ENCODE data around the gene UBAC1.

UBAC1 gene

DNA sequence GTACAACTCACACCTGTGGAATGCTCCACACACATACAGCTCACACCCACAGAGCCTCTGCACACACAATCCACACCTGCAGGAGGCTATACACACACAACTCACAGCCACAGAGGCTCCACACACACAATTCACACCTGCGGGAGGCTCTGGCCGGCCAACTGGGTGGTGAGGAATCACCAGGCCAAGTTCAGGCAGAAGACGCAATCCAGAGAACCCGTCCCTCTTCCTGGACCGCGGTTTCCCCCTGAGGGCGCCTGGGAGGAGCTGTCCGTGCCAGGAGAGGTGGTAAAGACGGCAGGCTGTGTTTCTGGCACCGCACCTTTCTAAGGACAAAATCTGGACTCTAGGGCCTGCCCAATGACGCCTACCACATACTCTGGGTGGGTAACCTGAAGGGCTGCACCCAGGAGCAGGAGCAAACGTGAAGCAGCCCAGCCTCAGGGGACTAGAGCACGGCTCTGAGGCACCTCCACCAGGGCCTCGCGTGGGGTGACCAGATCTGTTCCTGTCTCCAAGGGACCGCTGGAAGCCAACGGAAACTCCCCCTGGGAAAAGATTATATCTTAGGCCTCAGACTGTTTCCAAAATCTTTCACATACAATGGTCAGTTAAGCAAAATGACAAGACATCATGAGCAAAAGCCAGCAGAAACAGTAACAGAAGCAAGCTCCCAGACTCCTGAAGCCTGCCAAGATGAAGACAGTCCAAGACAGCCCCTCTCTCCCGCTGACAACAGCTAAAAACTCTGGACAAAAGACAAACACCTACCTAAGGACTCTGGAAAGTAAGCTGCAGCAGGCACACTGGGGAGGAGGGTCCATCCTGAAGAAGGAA lies 70.8 kb downstream of the UBAC1 start:
- H3K4me3 ChIP-seq (replicated peaks; ENCODE audit: low read depth, low read length) = no peak overlapping the region
- DNase-seq (ENCODE audit: extremely low read depth, insufficient read length) = no peak
- TF ChIP-seq, protein P1, sequence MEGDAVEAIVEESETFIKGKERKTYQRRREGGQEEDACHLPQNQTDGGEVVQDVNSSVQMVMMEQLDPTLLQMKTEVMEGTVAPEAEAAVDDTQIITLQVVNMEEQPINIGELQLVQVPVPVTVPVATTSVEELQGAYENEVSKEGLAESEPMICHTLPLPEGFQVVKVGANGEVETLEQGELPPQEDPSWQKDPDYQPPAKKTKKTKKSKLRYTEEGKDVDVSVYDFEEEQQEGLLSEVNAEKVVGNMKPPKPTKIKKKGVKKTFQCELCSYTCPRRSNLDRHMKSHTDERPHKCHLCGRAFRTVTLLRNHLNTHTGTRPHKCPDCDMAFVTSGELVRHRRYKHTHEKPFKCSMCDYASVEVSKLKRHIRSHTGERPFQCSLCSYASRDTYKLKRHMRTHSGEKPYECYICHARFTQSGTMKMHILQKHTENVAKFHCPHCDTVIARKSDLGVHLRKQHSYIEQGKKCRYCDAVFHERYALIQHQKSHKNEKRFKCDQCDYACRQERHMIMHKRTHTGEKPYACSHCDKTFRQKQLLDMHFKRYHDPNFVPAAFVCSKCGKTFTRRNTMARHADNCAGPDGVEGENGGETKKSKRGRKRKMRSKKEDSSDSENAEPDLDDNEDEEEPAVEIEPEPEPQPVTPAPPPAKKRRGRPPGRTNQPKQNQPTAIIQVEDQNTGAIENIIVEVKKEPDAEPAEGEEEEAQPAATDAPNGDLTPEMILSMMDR (IDR thresholded peaks at IDR 0.05; ENCODE audit: insufficient read depth, low read length, poor library complexity, severe bottlenecking) = no peak

DNA sequence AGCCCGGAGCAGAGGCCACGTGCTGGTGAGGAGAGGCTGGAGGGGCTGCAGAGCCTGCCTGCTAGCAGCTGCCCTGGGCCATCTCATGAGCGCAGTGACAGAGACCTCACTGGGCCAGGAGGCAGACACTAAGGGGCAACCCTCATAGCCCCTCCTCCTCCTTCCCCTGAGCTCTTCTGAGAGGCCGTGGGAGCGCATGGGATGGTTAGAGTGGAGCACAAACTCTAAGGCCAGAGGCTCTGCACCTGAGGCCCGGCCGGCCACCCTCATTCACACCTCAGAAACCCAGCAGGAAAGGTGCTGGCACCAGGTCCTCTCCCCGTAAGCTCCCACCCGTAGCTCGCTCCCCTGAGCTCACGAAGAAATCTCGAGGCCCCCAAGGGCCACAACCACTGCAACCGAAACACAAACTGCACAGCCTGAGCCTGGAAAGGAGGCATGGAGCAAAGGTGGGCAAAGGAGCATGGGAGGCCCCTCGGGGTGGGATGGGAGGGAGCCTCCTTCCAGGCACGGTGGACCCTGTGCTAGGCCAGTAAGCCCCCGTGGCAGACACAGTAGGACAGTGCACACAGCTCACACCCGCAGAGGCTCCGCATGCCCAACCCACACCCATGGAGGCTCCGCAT lies 71.5 kb downstream of the UBAC1 start:
- Histone ChIP-seq H3K36me3 (ENCODE audit: control insufficient read depth, insufficient read depth, low read length) (no peaks in the 10 kb centered on the region; the same call in 1 of the 2 replicates), H3K4me3 (replicated peaks; ENCODE audit: low read depth, low read length) (no peak overlapping the region), H3K27me3 (replicated peaks; ENCODE audit: control insufficient read depth, insufficient read depth, low read length) (no peaks in the 10 kb centered on the region)
- TF ChIP-seq, protein P1 (IDR thresholded peaks at IDR 0.05; ENCODE audit: insufficient read depth, low read length, poor library complexity, severe bottlenecking) = no peak
- DNase-seq (ENCODE audit: extremely low read depth, insufficient read length) = no peak

More for the DNA sequence above, 70.8 kb downstream of the UBAC1 start:
- no peaks in the 10 kb centered on the region; the same call in 1 of the 2 replicates for H3K36me3 ChIP-seq (ENCODE audit: control insufficient read depth, insufficient read depth, low read length)
- H3K27me3 ChIP-seq (replicated peaks; ENCODE audit: control insufficient read depth, insufficient read depth, low read length) = no peaks in the 10 kb centered on the region

DNA sequence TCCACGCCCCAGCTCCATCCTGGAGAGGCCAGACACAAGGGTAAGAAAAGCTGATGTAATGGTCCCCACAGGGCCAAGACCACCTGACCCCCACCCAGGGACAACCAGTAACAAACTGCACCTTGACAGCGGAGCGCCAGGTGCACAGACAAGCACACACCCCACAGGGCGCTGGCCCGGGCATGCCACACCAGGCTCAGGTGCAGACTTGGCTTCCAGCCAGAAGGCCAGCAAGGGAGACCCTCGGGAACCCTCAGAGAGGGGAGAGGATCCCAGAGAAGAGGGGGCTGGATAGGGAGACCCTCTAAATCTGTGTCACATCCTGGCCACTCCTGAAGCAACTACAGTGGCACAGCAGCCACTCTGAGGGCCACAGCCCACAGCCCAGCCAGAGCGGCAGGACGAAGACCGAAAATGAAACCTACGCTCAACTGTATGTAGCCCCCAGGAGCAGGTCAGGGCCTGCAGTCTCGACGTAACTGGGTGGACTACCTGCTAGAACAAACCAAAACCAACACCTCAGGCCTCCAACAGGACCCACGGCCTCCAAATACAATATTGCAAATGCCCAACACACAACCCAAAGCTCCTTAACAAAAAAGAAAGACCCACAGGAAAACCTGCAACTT lies 72.3 kb downstream of the UBAC1 start:
- DNase-seq (ENCODE audit: extremely low read depth, insufficient read length) = no peak
- H3K4me3 ChIP-seq (replicated peaks; ENCODE audit: low read depth, low read length) = no peak overlapping the region
- no peaks in the 10 kb centered on the region for H3K27me3 ChIP-seq (replicated peaks; ENCODE audit: control insufficient read depth, insufficient read depth, low read length)
- TF ChIP-seq, protein P1 (IDR thresholded peaks at IDR 0.05; ENCODE audit: insufficient read depth, low read length, poor library complexity, severe bottlenecking) = no peak
- H3K36me3 ChIP-seq (ENCODE audit: control insufficient read depth, insufficient read depth, low read length) = no peaks in the 10 kb centered on the region; the same call in 1 of the 2 replicates

DNA sequence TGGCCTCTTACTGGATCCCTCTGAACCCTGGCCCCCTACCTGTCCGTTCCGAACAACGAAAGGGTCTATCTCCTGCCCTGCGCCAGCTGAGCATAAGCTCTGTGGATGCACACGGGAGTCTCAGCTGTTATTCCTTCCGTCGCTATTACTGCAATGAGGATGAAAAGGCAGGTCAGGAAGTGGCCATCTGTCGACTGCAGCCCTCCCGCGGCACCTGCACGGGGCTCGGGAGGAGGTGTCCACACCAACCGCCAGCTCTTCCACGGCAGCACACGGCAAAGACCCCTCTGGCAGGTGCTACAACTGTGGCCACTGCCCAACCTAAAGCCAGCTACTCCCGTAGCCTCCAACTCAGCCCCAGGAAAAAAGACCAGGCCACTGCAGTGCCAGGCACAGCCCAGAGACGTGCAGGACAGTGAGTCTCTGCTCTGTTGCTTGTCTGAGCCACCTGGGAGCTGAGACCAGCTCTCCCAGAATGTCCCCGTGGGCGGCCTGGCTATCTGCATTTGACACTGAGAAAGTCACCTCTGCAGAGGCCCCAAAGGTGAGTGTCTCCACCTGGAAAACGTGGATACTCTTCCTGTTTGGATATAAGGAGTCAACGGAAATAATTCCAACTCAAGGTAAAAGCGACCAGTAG lies 72.9 kb downstream of the UBAC1 start:
- TF ChIP-seq, protein P1 (IDR thresholded peaks at IDR 0.05; ENCODE audit: insufficient read depth, low read length, poor library complexity, severe bottlenecking) = no peak
- H3K4me3 ChIP-seq (replicated peaks; ENCODE audit: low read depth, low read length) = no peak overlapping the region
- H3K36me3 ChIP-seq (ENCODE audit: control insufficient read depth, insufficient read depth, low read length) = no peaks in the 10 kb centered on the region; the same call in none of the 2 replicates
- H3K27me3 ChIP-seq (replicated peaks; ENCODE audit: control insufficient read depth, insufficient read depth, low read length) = no peaks in the 10 kb centered on the region
- DNase-seq (ENCODE audit: extremely low read depth, insufficient read length) = no peak

DNA sequence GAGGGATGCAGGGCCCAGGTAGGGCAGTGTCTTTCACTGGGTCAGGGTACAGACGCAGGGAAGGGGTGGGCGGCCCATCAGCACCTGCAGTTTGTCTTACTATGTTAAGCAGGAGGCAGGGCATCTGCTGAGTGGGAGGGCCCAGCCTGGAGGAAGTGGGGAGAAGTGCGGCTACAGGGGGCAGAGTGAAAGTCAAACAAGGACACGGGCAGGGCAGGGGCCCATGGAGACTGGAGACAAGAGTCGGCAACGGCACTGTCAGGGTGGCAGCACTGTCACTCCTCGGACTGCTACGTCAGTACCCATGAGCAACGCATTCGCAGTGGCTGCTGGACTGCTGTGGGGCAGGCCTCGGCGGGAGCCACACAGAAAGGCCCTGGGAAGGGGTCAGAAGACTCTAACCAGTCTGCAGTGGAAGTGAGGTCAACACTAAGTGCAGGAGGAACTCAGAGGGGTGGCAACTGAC lies 73.6 kb downstream of the UBAC1 start:
- Histone ChIP-seq H3K27me3 (replicated peaks; ENCODE audit: control insufficient read depth, insufficient read depth, low read length) (no peaks in the 10 kb centered on the region), H3K4me3 (replicated peaks; ENCODE audit: low read depth, low read length) (no peak overlapping the region), H3K36me3 (ENCODE audit: control insufficient read depth, insufficient read depth, low read length) (no peaks in the 10 kb centered on the region; the same call in none of the 2 replicates)
- TF ChIP-seq, protein P1 (IDR thresholded peaks at IDR 0.05; ENCODE audit: insufficient read depth, low read length, poor library complexity, severe bottlenecking) = no peak
- peak; percentile 47 for DNase-seq (ENCODE audit: extremely low read depth, insufficient read length)

Data from GM06990 (cell line).